Caco-2 (cell line): Measurements from ENCODE around the gene GPR61. TPM values are rescaled to one million over a fixed set of nuclear protein-coding genes. Genes with fewer than 3 reads are reported as not detected.

Source experiments
- BruUV-seq: library from RNA; stranded (reverse); fragments of 400-500 nt; replicated peaks from 2 replicates; lab custom pipeline; 2021; lab: Mats Ljungman, UMichigan
- CTCF ChIA-PET: fragments of 300-600 bp; sonication (Branson Sonifier 250); formaldehyde crosslinking; loops from one replicate; lab custom pipeline; 2022; ENCODE audit warnings: antibody characterized with exemption; lab: Charles Lee
- POLR2A ChIA-PET: fragments of 300-600 bp; sonication (Branson Sonifier 250); formaldehyde crosslinking; loops from one replicate; lab custom pipeline; 2022; ENCODE audit warnings: antibody characterized with exemption; lab: Charles Lee
- DNase-seq, 2 experiments: peaks; one replicate each; pipeline versions ENCODE4 v3.0.0 to v3.0.0-alpha.2; 2020 to 2022
- H3K27me3 ChIP-seq: replicated peaks from 2 replicates; pipeline ENCODE4 v1.6.0; 2011; ENCODE audit warnings: low read length; ENCODE audit not compliant: control insufficient read depth, insufficient read depth
- H3K36me3 ChIP-seq: 2 replicates; pipeline ENCODE4 v1.5.1; 2011; ENCODE audit warnings: low read length; ENCODE audit not compliant: control insufficient read depth, insufficient read depth
- H3K4me1 ChIP-seq: fragments of 250-450 bp; sonication (Bioruptor Pico); 2 replicates; pipeline ENCODE4 v1.5.1; 2020; ENCODE audit warnings: mild to moderate bottlenecking
- H3K4me3 ChIP-seq: 2 replicates; pipeline ENCODE4 v1.5.1; 2011; ENCODE audit warnings: low read depth, mild to moderate bottlenecking, control low read depth, low read length
- H3K9me3 ChIP-seq: fragments of 250-450 bp; sonication (Bioruptor Pico); 2 replicates; pipeline ENCODE4 v1.5.1; 2020; ENCODE audit warnings: mild to moderate bottlenecking, moderate library complexity
- H3K27ac Mint-ChIP-seq: one replicate; pipeline ENCODE4 v1.8.0; 2022; ENCODE audit warnings: mixed read lengths; ENCODE audit not compliant: unreplicated experiment
- H3K27me3 Mint-ChIP-seq: one replicate; pipeline ENCODE4 v1.8.0; 2022; ENCODE audit warnings: mixed read lengths; ENCODE audit not compliant: insufficient read depth, unreplicated experiment
- H3K36me3 Mint-ChIP-seq: one replicate; pipeline ENCODE4 v1.8.0; 2022; ENCODE audit warnings: mild to moderate bottlenecking, mixed read lengths; ENCODE audit not compliant: insufficient read depth, unreplicated experiment
- H3K4me1 Mint-ChIP-seq: one replicate; pipeline ENCODE4 v1.8.0; 2022; ENCODE audit warnings: low read depth, mixed read lengths; ENCODE audit not compliant: unreplicated experiment
- H3K4me3 Mint-ChIP-seq: one replicate; pipeline ENCODE4 v1.8.0; 2022; ENCODE audit warnings: mild to moderate bottlenecking, moderate library complexity, mixed read lengths; ENCODE audit not compliant: unreplicated experiment
- H3K9me3 Mint-ChIP-seq: one replicate; pipeline ENCODE4 v1.8.0; 2022; ENCODE audit warnings: mixed read lengths; ENCODE audit not compliant: unreplicated experiment
- CTCF ChIP-seq, 2 experiments: fragments of 200-600 bp in 1 of 2; IDR thresholded peaks; 1 replicate in 1 of 2; 2 replicates in 1 of 2; pipeline versions ENCODE4 v1.5.1 to v1.8.0; 2011 to 2022; ENCODE audit warnings: antibody characterized with exemption in 1 of 2, control low read depth in 1 of 2, inconsistent platforms in 1 of 2, low read depth in 1 of 2, low read length in 1 of 2, mild to moderate bottlenecking in 1 of 2, moderate library complexity in 1 of 2; ENCODE audit not compliant: insufficient read depth in 1 of 2, severe bottlenecking in 1 of 2, unreplicated experiment in 1 of 2
- intact Hi-C: fragments of 100-400 bp; cut with micrococcal nuclease; formaldehyde crosslinking; loops from one replicate; pipeline ENCODE4 v1.10.0; 2022; ENCODE audit not compliant: unreplicated experiment
- total RNA-seq: library from RNA; stranded (reverse); gene quantifications from 2 replicates; pipeline ENCODE4 v1.2.3, GENCODE V29; 2022

GPR61 gene
- total RNA-seq, 1 experiment from 2014 or later = not detected

- no peak for DNase-seq
- H3K4me1 Mint-ChIP-seq = no peaks in the 10 kb centered on the region
- no peaks in the 10 kb centered on the region for H3K9me3 ChIP-seq
- H3K27ac Mint-ChIP-seq = no peak overlapping the region
- no peaks in the 10 kb centered on the region for H3K27me3 ChIP-seq
- no peaks in the 10 kb centered on the region for H3K36me3 ChIP-seq
- ChIA-PET CTCF (no interaction called here), POLR2A (no interaction called here)
- peaks cover 47% of the 10 kb centered on the region for H3K36me3 Mint-ChIP-seq
- no peaks in the 10 kb centered on the region for H3K9me3 Mint-ChIP-seq
- TF ChIP-seq CTCF (IDR thresholded peaks at IDR 0.05; ENCODE audit: insufficient read depth in 1 of 2, low read depth in 1 of 2, low read length in 1 of 2, severe bottlenecking in 1 of 2, unreplicated experiment in 1 of 2) = no peak
- H3K4me1 ChIP-seq = no peaks in the 10 kb centered on the region
- no peak overlapping the region for H3K4me3 Mint-ChIP-seq
- intact Hi-C loops = no loop called here
- no peak overlapping the region for H3K4me3 ChIP-seq
- BruUV-seq = no TSS peak
- H3K27me3 Mint-ChIP-seq = no peaks in the 10 kb centered on the region
These were observed 55.9 kb downstream of the GPR61 start for GRCh38 chr1:109595531-109595930.

Other genes with a start within 250 kb of the GPR61 start
- not detected in 2 replicates for gene MYBPHL, start 232.9 kb upstream of the GPR61 start, total RNA-seq
- 65.2 and 67.1 TPM in 2 replicates for gene SORT1, start 142.0 kb upstream of the GPR61 start, total RNA-seq
- gene PSMA5, start 113.4 kb upstream of the GPR61 start, total RNA-seq = 82.7 and 97.8 TPM in 2 replicates
- gene SYPL2, start 73.3 kb upstream of the GPR61 start, total RNA-seq = 0.32 and 0.45 TPM in 2 replicates
- 3.9 and 4.0 TPM in 2 replicates for gene ATXN7L2, start 56.0 kb upstream of the GPR61 start, total RNA-seq
- 6.6 and 7.3 TPM in 2 replicates for gene CYB561D1, start 45.8 kb upstream of the GPR61 start, total RNA-seq
- 1.1 and 1.5 TPM in 2 replicates for gene AMIGO1, start 30.1 kb upstream of the GPR61 start, total RNA-seq
- gene GNAI3, start 8.7 kb downstream of the GPR61 start, total RNA-seq = 6.2 and 6.4 TPM in 2 replicates
- gene GNAT2, start 79.7 kb downstream of the GPR61 start, total RNA-seq = not detected in 2 replicates
- gene AMPD2, start 80.0 kb downstream of the GPR61 start, total RNA-seq = 40.3 and 47.8 TPM in 2 replicates
- 9.6 and 11.9 TPM in 2 replicates for gene GSTM4, start 116.2 kb downstream of the GPR61 start, total RNA-seq
- gene GSTM2, start 128.2 kb downstream of the GPR61 start, total RNA-seq = 0.84 and 1.7 TPM in 2 replicates
- not detected in 2 replicates for gene GSTM1, start 147.9 kb downstream of the GPR61 start, total RNA-seq
- gene GSTM5, start 172.4 kb downstream of the GPR61 start, total RNA-seq = 6.0 and 9.1 TPM in 2 replicates
- 8.9 and 10.6 TPM in 2 replicates for gene GSTM3, start 201.2 kb downstream of the GPR61 start, total RNA-seq
- 15.3 and 18.5 TPM in 2 replicates for gene EPS8L3, start 224.1 kb downstream of the GPR61 start, total RNA-seq